Esophagus muscularis mucosa (tissue), 4 donors: Measurements from ENCODE around the gene SPTLC2. TPM values are rescaled to one million over a fixed set of nuclear protein-coding genes. Genes with fewer than 3 reads are reported as not detected.
"Not testable (repeated sequence)": the region's sequence is repeated elsewhere in the genome, so short reads cannot be mapped to it uniquely, and the experiment has no call there.

Source experiments
- DNase-seq: peaks from one replicate; pipeline ENCODE4 v3.0.0-alpha.2; 2017; ENCODE audit errors: extremely low spot score
- H3K27ac ChIP-seq, 4 donors: fragments of 200-600 bp; sonication (generic); replicated peaks in 1 of 4; 1 replicate in 3 of 4; 2 replicates in 1 of 4; pipeline ENCODE4 v1.5.1; 2016 to 2019; ENCODE audit warnings: mild to moderate bottlenecking in 1 of 4
- H3K27me3 ChIP-seq, 4 donors: fragments of 200-600 bp; sonication (generic); one replicate each; pipeline versions ENCODE4 v1.5.1 to v1.6.0; 2016 to 2019
- H3K36me3 ChIP-seq, 4 donors: fragments of 200-600 bp; sonication (generic); one replicate each; pipeline ENCODE4 v1.5.1; 2016 to 2019
- H3K4me1 ChIP-seq, 4 donors: fragments of 200-600 bp; sonication (generic); one replicate each; pipeline ENCODE4 v1.5.1; 2016 to 2019
- H3K4me3 ChIP-seq, 4 donors: fragments of 200-600 bp; sonication (generic); 1 replicate in 2 of 4; 2 replicates in 2 of 4; pipeline ENCODE4 v1.5.1; 2016 to 2019; ENCODE audit warnings: mild to moderate bottlenecking in 4 of 4, moderate library complexity in 1 of 4
- H3K9me3 ChIP-seq, 4 donors: fragments of 200-600 bp; sonication (generic); 1 replicate in 3 of 4; 2 replicates in 1 of 4; pipeline ENCODE4 v1.5.1; 2016 to 2019
- CTCF ChIP-seq, 3 experiments: fragments of 200-600 bp in 2 of 3; fragments of 450-650 bp in 1 of 3; sonication (generic) in 2 of 3; IDR thresholded peaks; one replicate each; pipeline ENCODE4 v1.5.1; 2017 to 2019; ENCODE audit warnings: antibody characterized with exemption in 3 of 3, mild to moderate bottlenecking in 2 of 3, moderate library complexity in 1 of 3
- EP300 ChIP-seq: sonication (generic); formaldehyde crosslinking; IDR thresholded peaks from one replicate; pipeline ENCODE4 v1.6.1; 2017; ENCODE audit warnings: antibody characterized with exemption
- POLR2A ChIP-seq: fragments of 450-650 bp; IDR thresholded peaks from one replicate; pipeline ENCODE4 v1.6.1; 2017; ENCODE audit warnings: antibody characterized with exemption, moderate library complexity, mild to moderate bottlenecking, low read depth
- POLR2AphosphoS5 ChIP-seq, 2 donors: sonication (generic); formaldehyde crosslinking; IDR thresholded peaks; one replicate each; pipeline ENCODE4 v1.6.1; 2017; ENCODE audit warnings: antibody characterized with exemption in 2 of 2
- WGBS: methylation state at CpG from one replicate; pipeline ENCODE4 v1.1.5; 2018; 5-methylcytosine and 5-hydroxymethylcytosine counted together
- intact Hi-C: fragments of 100-400 bp; cut with DNase I; formaldehyde crosslinking; loops from one replicate; pipeline ENCODE4 v1.15.1; 2023
- total RNA-seq, 4 donors: library from RNA; depleted of rRNA; stranded (reverse); fragments of >200 nt; gene quantifications; one replicate each; pipeline versions ENCODE4 v1.1.0 to v1.2.1, GENCODE V29; 2016

SPTLC2 gene
- total RNA-seq, 4 donors from 2014 or later: 14.5 to 25.3 (median 20.1) TPM

GRCh38 chr14:77593501-77593961 lies 22.9 kb downstream of the SPTLC2 start:
- Histone ChIP-seq H3K36me3 (peaks cover 0 to 30% (median 23%) of the 10 kb centered on the region in 4 donors), H3K9me3 (no peaks in the 10 kb centered on the region), H3K4me3 (no peak overlapping the region), H3K27me3 (no peaks in the 10 kb centered on the region), H3K27ac (no peak overlapping the region), H3K4me1 (peaks cover 1 to 13% (median 9%) of the 10 kb centered on the region in 4 donors)
- intact Hi-C loops: no loop called here
- no peak for DNase-seq
- WGBS: 59% methylated on average over 2 of the region's 2 CpGs
- no peak for TF ChIP-seq POLR2A
- no peak for TF ChIP-seq POLR2AphosphoS5 (IDR thresholded peaks at IDR 0.05)
- TF ChIP-seq EP300: no peak
- no peak for TF ChIP-seq CTCF (IDR thresholded peaks at IDR 0.05)

- H3K9me3 ChIP-seq: no peaks in the 10 kb centered on the region
- no peak overlapping the region for H3K4me3 ChIP-seq
- H3K36me3 ChIP-seq: peaks cover 0 to 20% (median 15%) of the 10 kb centered on the region in 4 donors
- H3K27me3 ChIP-seq: no peaks in the 10 kb centered on the region
- 74% methylated on average over 6 of the region's 6 CpGs for WGBS
- TF ChIP-seq CTCF (IDR thresholded peaks at IDR 0.05): no peak
- TF ChIP-seq EP300: no peak
- TF ChIP-seq POLR2AphosphoS5 (IDR thresholded peaks at IDR 0.05): no peak
- TF ChIP-seq POLR2A: no peak
- no peak overlapping the region for H3K27ac ChIP-seq
- peaks cover 0 to 9% (median 7%) of the 10 kb centered on the region in 4 donors for H3K4me1 ChIP-seq
- no peak for DNase-seq
- intact Hi-C loops: no loop called here
Observed at GRCh38 chr14:77590845-77591485, 25.5 kb downstream of the SPTLC2 start.

- WGBS: 69% methylated on average over 5 of the region's 5 CpGs
- H3K27ac ChIP-seq: no peak overlapping the region
- peaks cover 5 to 10% (median 9%) of the 10 kb centered on the region in 4 donors for H3K4me1 ChIP-seq
- no peak for TF ChIP-seq CTCF (IDR thresholded peaks at IDR 0.05)
- no peak for TF ChIP-seq EP300
- TF ChIP-seq POLR2AphosphoS5 (IDR thresholded peaks at IDR 0.05): no peak
- H3K9me3 ChIP-seq: no peaks in the 10 kb centered on the region
- DNase-seq: no peak
- intact Hi-C loops: no loop called here
- H3K36me3 ChIP-seq: peaks cover 0 to 4% (median 0%) of the 10 kb centered on the region in 4 donors
- H3K27me3 ChIP-seq: no peaks in the 10 kb centered on the region
- no peak overlapping the region for H3K4me3 ChIP-seq
Observed at GRCh38 chr14:77589099-77589498, 27.3 kb downstream of the SPTLC2 start.

- DNase-seq: peak; percentile 5
- H3K9me3 ChIP-seq, intact Hi-C loops, H3K27ac ChIP-seq, H3K27me3 ChIP-seq, H3K36me3 ChIP-seq, H3K4me3 ChIP-seq: not testable (repeated sequence)
- 88% methylated on average over 11 of the region's 11 CpGs for WGBS
- H3K4me1 ChIP-seq: peaks cover 0 to 13% (median 6%) of the 10 kb centered on the region in 4 donors
Observed at GRCh38 chr14:77588411-77589025, 27.9 kb downstream of the SPTLC2 start.

GRCh38 chr14:77585385-77585784 lies 31.1 kb downstream of the SPTLC2 start:
- Histone ChIP-seq H3K4me1 (peaks cover 20 to 33% (median 23%) of the 10 kb centered on the region in 4 donors), H3K27ac (no peak overlapping the region), H3K9me3 (no peaks in the 10 kb centered on the region), H3K36me3 (peaks cover 0 to 4% (median 0%) of the 10 kb centered on the region in 4 donors), H3K27me3 (no peaks in the 10 kb centered on the region), H3K4me3 (no peak overlapping the region)
- peak; percentile 2 for DNase-seq
- no peak for TF ChIP-seq POLR2AphosphoS5 (IDR thresholded peaks at IDR 0.05)
- TF ChIP-seq CTCF (IDR thresholded peaks at IDR 0.05): no peak
- TF ChIP-seq EP300: no peak
- TF ChIP-seq POLR2A: no peak
- 83% methylated on average over 3 of the region's 3 CpGs for WGBS
- intact Hi-C loops: no loop called here
